Stimulated activated naive CD4-positive, alpha-beta T cell (primary cell): ENCODE measurements around the gene KCTD5.

Source experiments
- DNase-seq, 6 experiments: peaks; one replicate each; lab custom pipeline; 2025; lab: John Stamatoyannopoulos, UW

Gene KCTD5

GRCh38 chr16:2697401-2697948, 15.2 kb downstream of the KCTD5 start:
- no peak for DNase-seq

- no peak for DNase-seq
Observed at GRCh38 chr16:2698103-2698870, 16.0 kb downstream of the KCTD5 start.

- DNase-seq, result no peak
Observed at GRCh38 chr16:2698965-2699750, 16.8 kb downstream of the KCTD5 start.

- DNase-seq, result no peak
Observed at GRCh38 chr16:2699791-2700600, 17.7 kb downstream of the KCTD5 start.

- no peak for DNase-seq
Observed at GRCh38 chr16:2700786-2701185, 18.5 kb downstream of the KCTD5 start.

- no peak for DNase-seq
Observed at GRCh38 chr16:2701272-2701671, 18.9 kb downstream of the KCTD5 start.

- no peak for DNase-seq
Observed at GRCh38 chr16:2701713-2702437, 19.6 kb downstream of the KCTD5 start.

GRCh38 chr16:2702438-2702825, 20.1 kb downstream of the KCTD5 start:
- no peak for DNase-seq

GRCh38 chr16:2702871-2703745, 20.8 kb downstream of the KCTD5 start:
- DNase-seq, result no peak

- DNase-seq, result no peak
Observed at GRCh38 chr16:2704166-2704982, 22.1 kb downstream of the KCTD5 start.

GRCh38 chr16:2704983-2705275, 22.6 kb downstream of the KCTD5 start:
- no peak for DNase-seq

GRCh38 chr16:2705351-2705750, 23.0 kb downstream of the KCTD5 start:
- no peak for DNase-seq

- DNase-seq, result no peak
Observed at GRCh38 chr16:2706085-2706484, 23.8 kb downstream of the KCTD5 start.

- no peak for DNase-seq
Observed at GRCh38 chr16:2706611-2707311, 24.4 kb downstream of the KCTD5 start.

GRCh38 chr16:2707368-2708289, 25.3 kb downstream of the KCTD5 start:
- no peak for DNase-seq

- no peak for DNase-seq
Observed at GRCh38 chr16:2708290-2708639, 25.9 kb downstream of the KCTD5 start.

- DNase-seq, result no peak
Observed at GRCh38 chr16:2708955-2709587, 26.7 kb downstream of the KCTD5 start.

- DNase-seq, result no peak
Observed at GRCh38 chr16:2709588-2709984, 27.3 kb downstream of the KCTD5 start.
